Astrocyte (in vitro differentiated cells and primary cell): ENCODE data around the gene MARCHF6. TPM values are rescaled to one million over a fixed set of nuclear protein-coding genes. Genes with fewer than 3 reads are reported as not detected.

Experiments used
- DNase-seq: peaks from one replicate; pipeline ENCODE4 v3.0.0-alpha.2; 2010; ENCODE audit warnings: low read depth
- FAIRE-seq: peaks from 2 replicates; lab custom pipeline; 2011; peaks lifted over from hg19 to GRCh38; lab: Jason Lieb, UNC
- H2AFZ ChIP-seq: 2 replicates; pipeline ENCODE4 v1.6.0; 2012; ENCODE audit warnings: low read depth, low read length, inconsistent platforms
- H3K27ac ChIP-seq: 2 replicates; pipeline ENCODE4 v1.5.1; 2011; ENCODE audit warnings: low read depth, low read length, inconsistent platforms
- H3K27me3 ChIP-seq: 2 replicates; pipeline ENCODE4 v1.6.0; 2011; ENCODE audit warnings: low read length, inconsistent platforms; ENCODE audit not compliant: insufficient read depth
- H3K36me3 ChIP-seq: 2 replicates; pipeline ENCODE4 v1.5.1; 2011; ENCODE audit warnings: low read length, inconsistent platforms; ENCODE audit not compliant: insufficient read depth
- H3K4me1 ChIP-seq: 2 replicates; pipeline ENCODE4 v1.5.1; 2011; ENCODE audit warnings: low read length, inconsistent platforms; ENCODE audit not compliant: insufficient read depth
- H3K4me2 ChIP-seq: 2 replicates; pipeline ENCODE4 v1.6.0; 2012; ENCODE audit warnings: low read length, inconsistent platforms
- H3K4me3 ChIP-seq: 2 replicates; pipeline ENCODE4 v1.5.1; 2011; ENCODE audit warnings: low read depth, mild to moderate bottlenecking, low read length, inconsistent platforms; ENCODE audit not compliant: insufficient read depth
- H3K79me2 ChIP-seq: 2 replicates; pipeline ENCODE4 v1.6.0; 2012; ENCODE audit warnings: mild to moderate bottlenecking, low read length, inconsistent platforms; ENCODE audit not compliant: insufficient read depth
- H3K9ac ChIP-seq: 2 replicates; pipeline ENCODE4 v1.6.0; 2012; ENCODE audit warnings: mild to moderate bottlenecking, low read length, inconsistent platforms
- H3K9me3 ChIP-seq: 2 replicates; pipeline ENCODE4 v1.5.1; 2012; ENCODE audit warnings: low read depth, mild to moderate bottlenecking, low read length, inconsistent platforms; ENCODE audit not compliant: insufficient read depth
- H4K20me1 ChIP-seq: 2 replicates; pipeline ENCODE4 v1.6.0; 2012; ENCODE audit warnings: low read length, inconsistent platforms; ENCODE audit not compliant: insufficient read depth
- H3K27ac Mint-ChIP-seq: one replicate; pipeline ENCODE4 v1.8.0; 2021; ENCODE audit warnings: mild to moderate bottlenecking, mixed read lengths; ENCODE audit not compliant: unreplicated experiment
- H3K27me3 Mint-ChIP-seq: one replicate; pipeline ENCODE4 v1.8.0; 2021; ENCODE audit warnings: low read depth, mixed read lengths; ENCODE audit not compliant: unreplicated experiment
- H3K36me3 Mint-ChIP-seq: one replicate; pipeline ENCODE4 v1.8.0; 2021; ENCODE audit warnings: low read depth, mixed read lengths; ENCODE audit not compliant: unreplicated experiment
- H3K4me1 Mint-ChIP-seq: one replicate; pipeline ENCODE4 v1.8.0; 2021; ENCODE audit warnings: low read depth, mixed read lengths; ENCODE audit not compliant: unreplicated experiment
- H3K4me3 Mint-ChIP-seq: one replicate; pipeline ENCODE4 v1.8.0; 2021; ENCODE audit warnings: mild to moderate bottlenecking, moderate library complexity, mixed read lengths; ENCODE audit not compliant: unreplicated experiment
- H3K9me3 Mint-ChIP-seq: one replicate; pipeline ENCODE4 v1.8.0; 2021; ENCODE audit warnings: mild to moderate bottlenecking, mixed read lengths; ENCODE audit not compliant: unreplicated experiment
- EZH2 ChIP-seq: IDR thresholded peaks from 2 replicates; pipeline ENCODE4 v1.6.1; 2012; ENCODE audit warnings: mild to moderate bottlenecking, low read length, inconsistent platforms; ENCODE audit not compliant: insufficient read depth
- total RNA-seq: library from RNA; stranded (reverse); gene quantifications from 2 replicates; pipeline ENCODE4 v1.2.1, GENCODE V29; 2021
- TF ChIP-seq, protein P1 (sequence below): IDR thresholded peaks from 2 replicates; pipeline ENCODE4 v1.5.1; 2011; ENCODE audit warnings: low read depth, mild to moderate bottlenecking, inconsistent platforms, low read length, moderate library complexity; ENCODE audit not compliant: insufficient read depth

Gene MARCHF6
- total RNA-seq, 1 donor from 2014 or later = 139 TPM

DNA sequence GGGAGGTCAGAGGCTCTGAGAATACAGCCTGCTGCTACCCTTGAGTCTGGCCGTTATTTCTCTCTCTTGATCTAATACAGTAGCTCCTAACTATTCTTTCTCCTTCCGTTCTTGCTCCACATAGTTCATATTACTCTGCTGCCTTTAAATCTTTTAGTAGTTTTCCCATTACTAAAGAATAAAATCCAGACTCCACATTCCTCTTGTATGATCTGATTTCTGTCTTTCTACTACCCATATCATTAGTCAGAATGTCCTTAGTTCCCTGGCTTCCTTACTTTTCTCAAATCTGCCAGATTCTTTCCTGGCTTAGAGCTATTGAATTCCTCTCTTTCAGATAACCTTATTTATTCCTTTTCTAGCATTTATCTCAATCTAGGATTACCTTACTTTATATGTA is 40.0 kb downstream of the MARCHF6 start:
- Histone ChIP-seq H3K9ac (peak overlapping the region; percentile 23), H2AFZ (no peak overlapping the region), H3K27me3 (no peaks in the 10 kb centered on the region), H3K79me2 (peaks cover 10% of the 10 kb centered on the region), H3K27ac (peak overlapping the region; percentile 57), H3K4me2 (peak overlapping the region; percentile 12), H3K36me3 (peaks cover 43% of the 10 kb centered on the region), H3K9me3 (no peaks in the 10 kb centered on the region), H3K4me3 (no peak overlapping the region), H4K20me1 (peaks cover 13% of the 10 kb centered on the region), H3K4me1 (no peaks in the 10 kb centered on the region)
- no peak overlapping the region for H3K4me3 Mint-ChIP-seq
- H3K36me3 Mint-ChIP-seq = peaks cover 20% of the 10 kb centered on the region
- TF ChIP-seq, protein P1, sequence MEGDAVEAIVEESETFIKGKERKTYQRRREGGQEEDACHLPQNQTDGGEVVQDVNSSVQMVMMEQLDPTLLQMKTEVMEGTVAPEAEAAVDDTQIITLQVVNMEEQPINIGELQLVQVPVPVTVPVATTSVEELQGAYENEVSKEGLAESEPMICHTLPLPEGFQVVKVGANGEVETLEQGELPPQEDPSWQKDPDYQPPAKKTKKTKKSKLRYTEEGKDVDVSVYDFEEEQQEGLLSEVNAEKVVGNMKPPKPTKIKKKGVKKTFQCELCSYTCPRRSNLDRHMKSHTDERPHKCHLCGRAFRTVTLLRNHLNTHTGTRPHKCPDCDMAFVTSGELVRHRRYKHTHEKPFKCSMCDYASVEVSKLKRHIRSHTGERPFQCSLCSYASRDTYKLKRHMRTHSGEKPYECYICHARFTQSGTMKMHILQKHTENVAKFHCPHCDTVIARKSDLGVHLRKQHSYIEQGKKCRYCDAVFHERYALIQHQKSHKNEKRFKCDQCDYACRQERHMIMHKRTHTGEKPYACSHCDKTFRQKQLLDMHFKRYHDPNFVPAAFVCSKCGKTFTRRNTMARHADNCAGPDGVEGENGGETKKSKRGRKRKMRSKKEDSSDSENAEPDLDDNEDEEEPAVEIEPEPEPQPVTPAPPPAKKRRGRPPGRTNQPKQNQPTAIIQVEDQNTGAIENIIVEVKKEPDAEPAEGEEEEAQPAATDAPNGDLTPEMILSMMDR = no peak
- TF ChIP-seq EZH2 = no peak
- no peaks in the 10 kb centered on the region for H3K27me3 Mint-ChIP-seq
- peaks cover 9% of the 10 kb centered on the region for H3K4me1 Mint-ChIP-seq
- no peak for FAIRE-seq
- peaks cover 2% of the 10 kb centered on the region for H3K9me3 Mint-ChIP-seq
- peak overlapping the region; percentile 28 for H3K27ac Mint-ChIP-seq
- DNase-seq = peak; percentile 49

DNA sequence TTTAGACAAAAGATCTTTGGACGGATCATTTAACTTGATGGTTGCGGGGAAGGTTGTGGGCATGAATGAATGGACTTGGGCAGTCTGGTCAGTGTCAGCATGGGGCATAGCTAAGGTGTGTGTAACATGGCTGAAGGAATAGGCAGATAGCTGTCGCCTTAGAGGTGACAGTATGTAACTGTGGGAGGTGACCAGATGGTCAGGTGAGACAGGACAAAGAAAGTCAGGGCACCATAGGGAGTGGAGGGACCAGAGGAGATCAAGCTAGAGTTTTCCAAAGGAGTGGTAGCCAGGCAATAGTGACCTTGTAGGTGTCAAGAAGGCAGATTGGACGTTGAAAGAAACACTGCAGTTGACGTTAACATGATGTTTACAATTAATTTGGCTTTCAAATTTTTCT is 43.1 kb downstream of the MARCHF6 start:
- H2AFZ ChIP-seq = no peak overlapping the region
- no peak overlapping the region for H3K27ac Mint-ChIP-seq
- H3K27me3 Mint-ChIP-seq = no peaks in the 10 kb centered on the region
- no peak overlapping the region for H3K4me2 ChIP-seq
- H4K20me1 ChIP-seq = peaks cover 18% of the 10 kb centered on the region
- H3K4me1 Mint-ChIP-seq = peaks cover 10% of the 10 kb centered on the region
- no peak for FAIRE-seq
- no peak overlapping the region for H3K4me3 ChIP-seq
- TF ChIP-seq, protein P1 = no peak
- TF ChIP-seq EZH2 = no peak
- peaks cover 3% of the 10 kb centered on the region for H3K79me2 ChIP-seq
- no peak overlapping the region for H3K9ac ChIP-seq
- peaks cover 17% of the 10 kb centered on the region for H3K36me3 Mint-ChIP-seq
- H3K9me3 ChIP-seq = no peaks in the 10 kb centered on the region
- H3K4me1 ChIP-seq = no peaks in the 10 kb centered on the region
- H3K27me3 ChIP-seq = no peaks in the 10 kb centered on the region
- H3K27ac ChIP-seq = no peak overlapping the region
- H3K36me3 ChIP-seq = peaks cover 50% of the 10 kb centered on the region
- peaks cover 2% of the 10 kb centered on the region for H3K9me3 Mint-ChIP-seq
- DNase-seq = no peak
- no peak overlapping the region for H3K4me3 Mint-ChIP-seq

DNA sequence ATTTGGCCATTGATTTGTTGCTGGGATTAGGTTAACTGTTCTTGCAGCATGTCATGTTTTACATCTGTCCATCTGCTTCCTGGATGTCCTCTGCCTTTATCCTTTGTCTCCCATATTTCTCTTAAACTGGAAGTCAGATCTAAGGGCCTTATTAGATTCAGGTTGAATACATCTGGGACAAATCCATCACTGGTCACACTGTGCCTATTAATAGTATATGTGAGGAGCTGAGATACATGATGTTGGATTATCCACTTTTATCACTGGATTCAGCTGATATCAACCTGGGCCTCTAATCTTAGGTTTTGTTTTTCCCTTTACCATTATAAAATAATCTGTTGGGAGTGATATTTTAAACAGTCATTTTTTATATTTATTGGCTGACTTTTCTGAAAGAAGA is 46.3 kb downstream of the MARCHF6 start:
- no peak overlapping the region for H3K27ac ChIP-seq
- H4K20me1 ChIP-seq = peaks cover 18% of the 10 kb centered on the region
- peaks cover 2% of the 10 kb centered on the region for H3K4me1 Mint-ChIP-seq
- H3K4me3 Mint-ChIP-seq = no peak overlapping the region
- peaks cover 18% of the 10 kb centered on the region for H3K36me3 Mint-ChIP-seq
- H2AFZ ChIP-seq = no peak overlapping the region
- no peak overlapping the region for H3K9ac ChIP-seq
- peaks cover 3% of the 10 kb centered on the region for H3K79me2 ChIP-seq
- TF ChIP-seq EZH2 = no peak
- TF ChIP-seq, protein P1 = no peak
- peaks cover 55% of the 10 kb centered on the region for H3K36me3 ChIP-seq
- H3K4me2 ChIP-seq = no peak overlapping the region
- H3K9me3 Mint-ChIP-seq = no peaks in the 10 kb centered on the region
- no peak overlapping the region for H3K27ac Mint-ChIP-seq
- no peaks in the 10 kb centered on the region for H3K9me3 ChIP-seq
- H3K27me3 ChIP-seq = no peaks in the 10 kb centered on the region
- no peaks in the 10 kb centered on the region for H3K4me1 ChIP-seq
- DNase-seq (no peak), FAIRE-seq (no peak)
- H3K4me3 ChIP-seq = no peak overlapping the region
- H3K27me3 Mint-ChIP-seq = no peaks in the 10 kb centered on the region
